Ishikawa (cell line): ENCODE data around the gene OSER1.

ENCODE experiments used
- CEBPB ChIP-seq: IDR thresholded peaks from 2 replicates; pipeline ENCODE4 v1.6.1; 2012
- CREB1 ChIP-seq: IDR thresholded peaks from 2 replicates; pipeline ENCODE4 v1.6.1; 2012; ENCODE audit warnings: low read depth
- EGR1 ChIP-seq: IDR thresholded peaks from 2 replicates; pipeline ENCODE4 v1.6.1; 2012
- EP300 ChIP-seq: IDR thresholded peaks from 2 replicates; pipeline ENCODE4 v1.6.1; 2012; ENCODE audit warnings: borderline replicate concordance
- MAX ChIP-seq: IDR thresholded peaks from 2 replicates; pipeline ENCODE4 v1.6.1; 2012
- NFIC ChIP-seq: IDR thresholded peaks from 2 replicates; pipeline ENCODE4 v1.6.1; 2012
- RAD21 ChIP-seq: IDR thresholded peaks from 2 replicates; pipeline ENCODE4 v1.6.1; 2012; ENCODE audit warnings: low read depth
- TAF1 ChIP-seq: IDR thresholded peaks from 2 replicates; pipeline ENCODE4 v1.6.1; 2012; ENCODE audit warnings: low read depth, mild to moderate bottlenecking
- TCF12 ChIP-seq: IDR thresholded peaks from 2 replicates; pipeline ENCODE4 v1.6.1; 2012; ENCODE audit warnings: low read depth
- TEAD4 ChIP-seq: IDR thresholded peaks from 2 replicates; pipeline ENCODE4 v1.6.1; 2012
- USF1 ChIP-seq: IDR thresholded peaks from 2 replicates; pipeline ENCODE4 v1.6.1; 2012
- YY1 ChIP-seq: IDR thresholded peaks from 2 replicates; pipeline ENCODE4 v1.6.1; 2012; ENCODE audit warnings: low read depth
- ZBTB7A ChIP-seq: IDR thresholded peaks from 2 replicates; pipeline ENCODE4 v1.6.1; 2012; ENCODE audit warnings: low read depth

- TF ChIP-seq TAF1 (no peak), RAD21 (no peak), EP300 (no peak), USF1 (no peak), ZBTB7A (no peak), CEBPB (no peak), MAX (no peak), TEAD4 (no peak), NFIC (no peak), CREB1 (no peak), TCF12 (no peak), YY1 (no peak), EGR1 (no peak)
Measured at GRCh38 chr20:44223721-44224120, 13.2 kb upstream of the OSER1 start.
